ENCODE measurements around the gene SLCO1C1.
"Not testable (repeated sequence)": the region's sequence is repeated elsewhere in the genome, so short reads cannot be mapped to it uniquely, and the experiment has no call there.

SLCO1C1 gene

GRCh38 chr12:20695232-20695631 is at the start of gene SLCO1C1:
Gene SLCO1C1, plus strand, starts transcription at chr12:20695332. Its CDS starts 4,245 bp downstream, at chr12:20699577.
- no peak for FAIRE-seq

GRCh38 chr12:20646239-20646827 is 48.8 kb upstream of the SLCO1C1 start:
- peak; percentile 41 for FAIRE-seq

- FAIRE-seq, result no peak
Measured at GRCh38 chr12:20653871-20654270, 41.3 kb upstream of the SLCO1C1 start.

GRCh38 chr12:20656600-20656999 is 38.5 kb upstream of the SLCO1C1 start:
- FAIRE-seq, result no peak

- no peak for FAIRE-seq
Measured at GRCh38 chr12:20657496-20657895, 37.6 kb upstream of the SLCO1C1 start.

GRCh38 chr12:20681334-20681733 is 13.8 kb upstream of the SLCO1C1 start:
- no peak for FAIRE-seq

- no peak for FAIRE-seq
Measured at GRCh38 chr12:20696181-20696905, 1.2 kb downstream of the SLCO1C1 start.

- FAIRE-seq, result no peak
Measured at GRCh38 chr12:20701106-20701505, 6.0 kb downstream of the SLCO1C1 start.

- no peak for FAIRE-seq
Measured at GRCh38 chr12:20704860-20705259, 9.7 kb downstream of the SLCO1C1 start.

- FAIRE-seq, result no peak
Measured at GRCh38 chr12:20711846-20712245, 16.7 kb downstream of the SLCO1C1 start.

GRCh38 chr12:20716037-20716436 is 20.9 kb downstream of the SLCO1C1 start:
- FAIRE-seq, result no peak

GRCh38 chr12:20716985-20717384 is 21.9 kb downstream of the SLCO1C1 start:
- FAIRE-seq, result no peak

GRCh38 chr12:20718294-20718693 is 23.2 kb downstream of the SLCO1C1 start:
- no peak for FAIRE-seq

- FAIRE-seq, result no peak
Measured at GRCh38 chr12:20722142-20722541, 27.0 kb downstream of the SLCO1C1 start.

- FAIRE-seq, result peak; percentile 35
Measured at GRCh38 chr12:20731274-20731673, 36.1 kb downstream of the SLCO1C1 start.

GRCh38 chr12:20740972-20741371 is 45.8 kb downstream of the SLCO1C1 start:
- no peak for FAIRE-seq

- FAIRE-seq, result no peak
Measured at GRCh38 chr12:20748198-20748597, 53.1 kb downstream of the SLCO1C1 start.

- FAIRE-seq, result no peak
Measured at GRCh38 chr12:20751046-20751445, 55.9 kb downstream of the SLCO1C1 start.

GRCh38 chr12:20777420-20777819 is 82.3 kb downstream of the SLCO1C1 start:
- FAIRE-seq, result no peak

GRCh38 chr12:20778969-20779368 is 83.8 kb downstream of the SLCO1C1 start:
- FAIRE-seq, result no peak

GRCh38 chr12:20779971-20780370 is 84.8 kb downstream of the SLCO1C1 start:
- not testable (repeated sequence) for FAIRE-seq

GRCh38 chr12:20783796-20784357 is 88.7 kb downstream of the SLCO1C1 start:
- not testable (repeated sequence) for FAIRE-seq

GRCh38 chr12:20792971-20793370 is 97.8 kb downstream of the SLCO1C1 start:
- no peak for FAIRE-seq

GRCh38 chr12:20798554-20798953 is 103.4 kb downstream of the SLCO1C1 start:
- FAIRE-seq, result no peak
